Measurements from ENCODE around the gene FOXN3.
A peak's percentile ranks its signal among the peaks of the same experiment; 100 is the strongest.
"Not testable (repeated sequence)": the region's sequence is repeated elsewhere in the genome, so short reads cannot be mapped to it uniquely, and the experiment has no call there.

FOXN3 gene

DNA sequence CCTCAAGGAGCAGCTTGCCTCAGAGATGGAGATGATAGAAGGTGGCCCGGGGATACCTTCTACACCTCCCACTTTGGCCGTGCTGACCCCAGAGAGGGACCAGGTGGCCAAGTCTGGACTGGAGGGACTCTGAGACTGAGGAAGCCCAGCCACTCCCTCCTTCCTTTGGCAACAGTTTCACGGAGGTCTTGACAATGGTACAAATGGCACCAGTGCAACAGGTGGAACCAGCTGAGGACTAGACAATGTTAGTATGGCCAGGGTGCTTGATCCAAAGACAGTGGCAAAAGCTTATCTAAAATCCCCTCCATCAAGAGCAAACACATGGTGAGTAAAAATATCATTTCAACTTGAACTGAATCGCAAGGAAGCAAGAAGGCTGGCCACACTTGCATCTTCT, 117.4 kb downstream of the FOXN3 start:
- DNase-seq, result no peak

DNA sequence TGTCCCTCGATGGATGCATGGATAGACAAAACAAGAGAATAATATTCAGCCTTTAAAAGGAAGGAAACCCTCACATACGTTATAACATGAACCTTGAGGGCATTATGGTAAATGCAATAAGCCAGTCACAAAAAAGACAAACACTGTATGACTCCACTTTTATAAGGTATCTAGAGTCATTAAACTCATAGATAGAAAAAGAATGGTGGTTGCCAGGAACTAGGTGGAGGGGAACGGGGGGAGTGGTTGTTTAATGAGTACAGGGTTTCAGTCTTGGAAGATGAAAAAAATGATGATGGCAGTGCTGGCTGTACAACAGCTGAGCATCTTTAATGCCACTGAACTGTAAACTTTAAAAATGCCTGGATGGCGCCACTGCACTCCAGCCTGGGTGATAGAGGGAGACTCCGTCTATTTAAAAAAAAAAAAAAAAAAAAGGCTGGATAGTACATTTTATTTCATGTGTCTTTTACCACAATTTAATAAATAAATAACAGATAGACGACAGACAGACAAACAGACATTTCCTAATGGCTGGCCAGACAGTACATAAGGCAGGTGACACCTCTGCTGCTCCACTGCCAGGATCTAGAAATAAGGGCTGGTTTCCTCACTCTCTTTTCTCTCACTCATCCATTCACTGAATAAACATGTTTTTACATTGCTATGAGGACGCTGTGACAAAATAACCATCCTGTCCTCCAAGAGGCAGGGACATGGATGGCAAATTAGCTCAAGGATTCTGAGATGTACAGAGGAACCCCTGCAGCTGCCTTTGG, 118.8 kb downstream of the FOXN3 start:
- no peak for DNase-seq

DNA sequence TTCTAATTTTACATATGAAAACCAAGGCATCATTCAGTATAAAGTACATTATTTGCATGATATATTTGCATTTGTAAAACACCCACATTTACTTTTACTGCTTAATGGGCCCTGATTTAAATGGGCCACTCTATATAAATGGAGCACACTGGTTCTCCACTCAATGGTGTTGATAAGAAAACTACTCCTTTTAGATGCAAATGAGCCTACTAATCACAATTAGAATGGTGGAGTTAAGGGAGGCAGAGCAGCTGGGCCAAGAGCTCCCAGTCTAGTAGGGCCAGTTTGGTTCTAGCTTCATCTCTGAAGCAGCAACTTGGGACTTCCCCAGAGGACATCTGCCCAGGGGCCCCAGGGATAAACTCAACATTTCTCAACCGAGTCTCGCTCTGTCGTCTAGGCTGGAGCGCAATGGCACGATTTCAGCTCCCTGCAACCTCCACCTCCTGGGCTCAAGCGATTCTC, 120.7 kb downstream of the FOXN3 start:
- no peak for DNase-seq

DNA sequence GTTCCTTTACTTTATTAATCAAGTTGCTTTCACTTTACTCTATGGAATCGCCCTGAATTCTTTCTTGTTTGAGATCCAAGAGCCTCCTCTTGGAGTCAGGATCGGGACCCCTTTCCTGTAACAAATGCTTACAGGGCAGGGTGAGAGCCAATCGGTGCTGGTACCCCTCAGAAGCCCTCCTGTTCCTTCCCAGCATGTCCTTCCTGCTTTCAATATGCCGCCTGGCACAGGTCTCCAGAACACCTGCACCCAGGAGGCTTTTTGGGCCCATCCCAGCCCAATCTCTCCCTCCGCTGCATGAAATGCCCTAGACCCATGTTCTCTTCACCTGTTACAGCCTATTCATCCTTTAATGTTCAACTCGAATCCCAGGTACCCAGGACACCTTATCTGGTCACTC, 122.2 kb downstream of the FOXN3 start:
- DNase-seq, result no peak

DNA sequence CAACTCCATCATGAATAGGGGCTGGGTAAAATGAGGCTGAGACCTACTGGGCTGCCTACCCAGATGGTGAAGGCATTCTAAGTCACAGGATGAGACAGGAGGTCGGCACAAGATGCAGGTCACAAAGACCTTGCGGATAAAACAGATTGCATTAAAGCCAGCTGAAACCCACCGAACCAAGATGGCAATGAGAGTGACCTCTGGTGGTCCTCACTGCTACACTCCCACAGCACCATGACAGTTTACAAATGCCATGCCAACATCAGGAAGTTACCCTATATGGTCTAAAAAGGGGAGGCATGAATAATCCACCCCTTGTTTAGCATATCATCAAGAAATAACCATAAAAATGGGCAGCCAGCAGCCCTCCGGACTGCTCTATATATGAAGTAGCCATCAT, 122.6 kb downstream of the FOXN3 start:
- DNase-seq, result not testable (repeated sequence)

DNA sequence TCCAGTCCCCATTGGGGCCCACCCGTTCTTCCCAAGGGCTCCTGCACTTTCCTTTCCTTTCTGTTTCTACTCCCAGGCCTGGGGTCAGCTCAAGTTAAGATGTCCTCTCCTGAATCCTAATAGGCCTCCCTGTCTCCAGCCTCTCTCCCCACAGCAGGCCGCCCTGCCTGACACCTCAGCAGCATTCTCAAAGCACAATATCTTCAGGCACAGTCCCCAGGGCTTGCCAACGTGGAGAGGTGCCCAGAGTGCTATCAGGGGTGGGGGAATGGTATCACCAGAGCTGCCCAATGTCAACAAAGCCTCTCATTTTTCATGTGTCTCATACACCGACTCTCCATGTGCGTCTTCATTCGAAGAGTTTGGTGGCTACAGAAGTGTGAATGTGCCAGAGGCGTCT, 123.0 kb downstream of the FOXN3 start:
- no peak for DNase-seq

DNA sequence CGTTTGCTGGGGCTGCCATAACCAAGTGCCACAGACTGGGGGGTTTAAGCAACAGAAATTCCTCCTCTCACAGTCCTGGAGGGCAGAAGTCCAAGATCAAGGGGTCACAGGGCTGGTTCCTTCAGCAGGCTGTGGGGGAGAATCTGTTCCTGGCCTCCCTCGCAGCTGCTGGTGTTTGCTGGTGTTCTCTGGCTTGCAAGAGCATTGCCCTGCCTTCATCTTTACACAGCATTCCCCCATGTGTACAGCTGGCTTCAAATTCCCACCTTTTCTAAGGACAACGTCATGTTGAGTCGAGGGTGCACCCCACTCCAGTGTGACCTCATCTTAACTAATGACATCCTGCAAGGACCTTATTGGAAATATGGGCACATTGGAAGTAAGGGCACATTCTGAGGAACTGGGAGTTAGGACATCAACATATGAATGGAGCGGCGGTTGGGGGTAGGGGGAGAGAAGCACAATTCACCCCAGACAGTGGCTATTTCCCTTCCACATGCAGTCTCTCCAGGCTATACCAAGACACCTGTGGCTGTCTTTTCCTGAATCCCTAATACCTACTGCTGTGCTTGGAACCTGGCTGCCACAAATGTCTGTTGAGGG, 123.6 kb downstream of the FOXN3 start:
- DNase-seq, result no peak

DNA sequence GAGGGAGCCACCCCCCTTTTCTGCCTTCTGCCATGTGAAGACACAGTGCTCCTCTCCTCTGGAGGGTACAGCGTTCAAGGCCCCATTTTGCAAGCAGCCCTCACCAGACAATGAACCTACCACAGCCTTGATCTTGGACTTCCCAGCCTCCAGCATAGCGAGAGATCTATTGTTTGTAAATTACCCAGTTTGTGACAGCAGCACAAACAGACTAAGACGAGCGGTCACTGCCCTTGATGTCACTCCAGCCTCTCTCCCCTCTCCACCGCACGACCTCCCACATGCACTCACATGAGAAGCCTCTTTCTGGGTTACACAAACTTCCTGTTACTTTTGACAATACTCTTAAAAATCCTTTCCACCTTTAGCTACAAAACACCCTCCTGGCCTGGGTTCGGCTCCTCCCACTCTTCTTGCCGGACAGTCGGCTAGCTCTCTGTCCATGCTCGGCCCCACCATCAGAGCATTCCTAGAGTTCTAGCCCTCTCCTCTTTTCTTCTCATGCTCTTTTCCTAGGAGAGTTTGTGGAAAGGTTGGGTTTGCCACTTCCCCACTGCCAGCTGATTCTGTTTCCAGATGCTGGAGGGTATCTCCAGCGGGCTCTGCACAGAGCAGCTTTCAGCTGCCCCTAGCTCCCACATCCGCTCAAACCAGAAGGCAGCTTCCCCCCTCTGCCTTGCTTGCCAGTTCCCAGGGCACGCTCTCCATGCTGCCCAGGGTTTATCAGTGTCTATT, 124.3 kb downstream of the FOXN3 start:
- no peak for DNase-seq

DNA sequence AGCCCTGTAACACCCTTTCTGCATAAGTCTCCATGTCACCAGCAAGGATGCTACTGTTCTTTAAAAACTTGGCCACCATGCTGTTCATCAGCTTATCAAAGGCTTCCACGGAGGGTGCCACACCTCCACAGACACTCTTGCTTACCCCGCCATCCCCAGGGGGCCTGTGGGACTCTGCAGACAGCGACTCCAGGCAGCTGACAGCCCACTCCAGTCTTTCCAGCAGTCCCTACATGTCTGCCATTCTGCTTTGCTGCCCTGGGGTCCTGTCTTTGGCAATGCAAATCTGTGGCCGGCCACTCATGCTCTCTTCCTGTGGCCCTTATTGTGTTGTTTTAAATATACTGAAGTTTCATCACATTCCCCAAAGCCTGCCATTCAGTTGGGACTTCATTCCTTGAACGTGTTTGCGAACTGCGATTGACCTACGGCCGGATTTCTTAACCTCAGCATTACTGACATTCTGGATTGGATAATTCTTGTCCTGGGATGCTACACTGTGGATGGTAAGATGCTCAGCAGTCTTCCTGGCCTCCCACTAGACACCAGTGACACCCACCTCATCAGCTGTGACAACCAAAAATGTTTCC, 125.6 kb downstream of the FOXN3 start:
- DNase-seq, result no peak

DNA sequence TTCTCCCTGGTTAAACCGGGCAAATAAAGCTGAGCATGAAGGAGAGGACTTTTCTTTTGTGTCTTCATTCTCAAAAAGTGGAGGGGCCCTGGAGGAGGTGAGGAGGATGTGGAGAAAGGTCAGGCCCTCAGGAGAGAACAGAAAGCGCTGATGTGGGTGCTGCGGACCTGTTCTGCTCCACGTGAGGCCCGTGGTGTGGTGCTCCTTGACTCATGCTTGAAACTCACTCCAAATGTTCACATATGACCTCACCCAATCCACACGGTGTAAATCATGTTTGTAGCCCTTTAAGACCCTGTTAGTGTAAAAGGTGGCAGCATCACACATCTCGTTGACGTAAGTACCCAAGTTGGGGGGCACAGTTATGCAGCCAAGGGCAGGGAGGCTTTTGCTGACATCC, 126.2 kb downstream of the FOXN3 start:
- DNase-seq, result no peak

DNA sequence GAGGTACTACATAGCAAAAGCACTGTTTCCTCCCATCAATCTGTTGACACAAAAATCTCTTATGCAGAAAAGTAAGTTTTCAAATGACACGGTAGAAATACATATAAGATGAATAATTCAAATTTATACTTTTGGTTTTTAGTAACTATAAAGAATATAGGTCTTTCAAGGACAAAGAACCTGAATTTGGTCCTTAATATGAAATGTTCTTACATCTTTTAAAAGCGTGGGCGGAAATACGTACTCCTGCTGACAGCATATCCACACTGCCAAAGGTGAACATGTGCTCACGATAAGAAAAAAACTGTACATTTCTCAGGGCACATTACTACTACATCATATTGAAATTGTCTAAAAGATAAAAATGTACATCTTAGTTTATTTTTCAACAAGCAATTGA, 127.6 kb downstream of the FOXN3 start:
- no peak for DNase-seq

DNA sequence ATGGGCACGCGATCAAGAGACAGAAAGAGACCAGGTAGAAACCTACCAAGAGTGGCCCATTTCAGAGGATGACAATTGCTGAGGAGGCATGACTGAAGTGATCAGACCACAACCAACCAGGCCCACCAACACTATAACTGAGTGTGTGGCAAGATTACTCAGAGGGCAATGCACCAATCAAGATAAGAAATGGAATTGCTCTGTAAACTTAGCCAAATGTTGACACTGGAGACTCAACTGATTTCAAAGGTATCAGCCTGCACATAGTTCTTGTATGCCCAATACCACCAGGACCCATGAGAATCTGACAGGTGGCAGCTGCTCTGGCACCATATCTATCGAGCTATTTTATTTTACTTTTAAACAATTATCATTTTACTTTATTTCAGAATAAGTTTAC, 128.9 kb downstream of the FOXN3 start:
- no peak for DNase-seq

DNA sequence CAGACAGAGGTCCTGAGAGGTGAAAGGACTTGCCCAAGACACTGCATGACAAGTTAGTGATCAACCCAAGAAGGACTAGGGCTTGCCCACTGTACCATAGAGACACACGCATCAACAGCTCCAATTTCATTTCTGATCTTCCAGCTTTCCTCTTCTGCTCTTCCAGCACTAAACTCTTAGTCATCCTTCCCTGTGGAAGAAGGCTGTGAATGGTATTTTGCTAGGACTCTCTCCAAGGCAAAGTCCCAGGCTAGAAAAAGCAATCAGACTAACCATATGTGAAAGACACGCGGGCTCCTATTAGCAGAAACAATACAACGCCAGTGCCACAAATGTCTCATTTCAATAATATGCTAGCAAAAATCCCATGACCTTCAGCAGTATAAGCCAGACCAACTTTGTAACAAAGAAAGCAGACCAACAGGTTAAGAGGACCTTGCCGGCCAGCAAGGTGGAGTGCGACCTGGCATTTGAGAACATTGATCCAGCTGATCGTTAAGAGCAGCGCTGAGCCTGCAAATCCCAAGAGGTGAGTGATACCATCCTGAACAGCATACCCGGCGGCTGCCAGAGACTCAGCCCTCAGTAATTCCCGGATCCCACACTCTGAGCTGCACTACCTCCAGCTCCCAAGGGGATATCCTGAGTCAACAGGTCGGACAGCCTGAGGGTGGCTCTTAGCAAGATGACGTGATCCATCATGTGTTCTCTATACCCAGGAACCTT, 132.5 kb downstream of the FOXN3 start:
- DNase-seq, result no peak

DNA sequence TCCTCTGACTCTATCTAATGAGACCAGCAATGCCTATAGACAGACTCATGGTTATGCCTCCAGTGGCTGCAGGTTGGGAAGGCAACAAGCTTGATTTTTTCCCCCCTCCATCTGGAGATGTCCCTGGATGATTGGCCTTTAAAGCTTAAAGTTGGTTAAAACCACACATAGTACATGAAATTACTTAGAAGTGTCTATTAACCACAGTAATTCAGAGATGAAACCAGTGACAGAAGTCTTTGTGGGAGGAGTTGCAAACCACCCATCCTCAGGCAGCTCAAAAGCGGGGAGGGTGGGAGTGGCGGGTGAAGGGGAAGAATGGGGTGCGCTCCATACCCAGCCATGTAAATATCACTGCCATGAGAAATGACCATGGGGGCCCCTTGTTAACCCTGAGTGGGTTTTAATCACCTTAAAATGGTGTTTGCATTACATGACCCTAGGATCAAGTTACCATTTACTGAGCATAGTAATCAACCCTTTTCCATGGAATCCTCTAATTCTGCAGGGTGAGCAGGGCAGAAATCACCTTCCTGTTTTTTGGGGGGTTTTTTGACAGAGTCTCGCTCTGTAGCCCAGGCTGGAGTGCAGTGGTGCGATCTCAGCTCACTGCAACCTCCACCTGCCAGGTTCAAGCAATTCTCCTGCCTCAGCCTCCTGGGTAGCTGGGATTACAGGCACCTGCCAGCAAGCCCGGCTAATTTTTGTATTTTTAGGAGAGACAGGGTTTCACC, 133.5 kb downstream of the FOXN3 start:
- peak; percentile 20 for DNase-seq

DNA sequence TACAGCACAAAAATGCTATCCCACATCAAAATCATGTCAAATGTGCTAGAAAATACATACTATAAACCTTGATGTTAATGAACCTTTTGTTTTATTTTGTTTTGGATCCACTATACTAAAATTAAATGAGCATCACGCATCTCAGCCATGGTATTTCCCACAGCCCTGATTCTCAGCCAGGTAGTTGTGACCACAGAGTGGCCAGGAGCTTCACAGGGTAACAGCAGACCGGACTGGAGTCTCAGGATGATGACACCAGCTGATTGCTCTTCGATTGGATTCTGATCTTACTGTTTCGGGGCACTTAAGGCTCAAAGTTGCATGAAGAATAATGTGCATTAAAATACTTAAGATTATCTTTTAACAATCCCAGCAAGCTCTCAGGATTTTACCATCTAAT, 134.8 kb downstream of the FOXN3 start:
- no peak for DNase-seq

DNA sequence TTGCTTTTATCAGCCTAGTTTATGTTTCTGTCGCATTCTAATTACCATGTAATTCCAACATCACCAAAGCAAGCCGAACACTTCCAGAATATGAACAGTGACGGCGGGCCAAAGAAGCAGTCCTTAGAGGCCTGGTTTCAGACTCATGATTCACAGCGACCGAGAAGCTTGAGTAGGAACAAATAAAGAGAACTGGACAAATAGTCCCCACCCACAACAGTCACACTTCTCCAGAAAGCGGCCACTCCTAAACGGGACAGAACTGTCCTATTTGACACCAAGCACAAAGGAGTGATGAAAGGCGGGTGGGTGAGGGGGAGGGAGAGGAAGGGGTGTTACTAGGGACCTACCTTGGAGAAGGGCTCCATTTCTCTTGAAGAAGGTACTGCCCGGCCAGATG, 136.4 kb downstream of the FOXN3 start:
- no peak for DNase-seq

DNA sequence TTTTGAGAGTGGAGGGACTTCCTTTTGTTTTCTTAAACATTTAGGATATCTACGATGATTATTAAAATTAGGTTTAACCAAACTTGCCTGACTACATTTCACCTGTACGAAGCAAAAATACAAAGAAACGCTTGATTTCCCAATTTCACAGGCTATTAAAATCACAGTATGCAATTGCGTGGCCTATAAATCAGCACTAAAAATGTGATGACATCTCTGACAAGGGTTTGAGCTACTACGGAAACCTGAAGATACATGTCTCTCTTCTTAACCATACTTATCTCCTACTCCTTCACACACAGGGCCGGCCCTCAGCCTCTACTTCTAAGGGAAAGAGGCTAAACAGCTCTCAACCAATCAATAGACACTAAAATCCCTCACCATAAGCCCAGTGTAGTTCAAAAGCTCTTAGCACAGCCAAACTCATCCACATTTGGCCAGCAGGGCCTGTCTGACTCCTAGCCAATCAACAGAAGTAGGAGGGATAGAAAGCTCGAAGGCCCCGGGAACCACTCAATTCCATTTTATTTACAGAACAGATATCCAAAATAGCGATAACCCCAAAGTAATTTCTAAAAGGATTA, 137.3 kb downstream of the FOXN3 start:
- DNase-seq, result no peak

DNA sequence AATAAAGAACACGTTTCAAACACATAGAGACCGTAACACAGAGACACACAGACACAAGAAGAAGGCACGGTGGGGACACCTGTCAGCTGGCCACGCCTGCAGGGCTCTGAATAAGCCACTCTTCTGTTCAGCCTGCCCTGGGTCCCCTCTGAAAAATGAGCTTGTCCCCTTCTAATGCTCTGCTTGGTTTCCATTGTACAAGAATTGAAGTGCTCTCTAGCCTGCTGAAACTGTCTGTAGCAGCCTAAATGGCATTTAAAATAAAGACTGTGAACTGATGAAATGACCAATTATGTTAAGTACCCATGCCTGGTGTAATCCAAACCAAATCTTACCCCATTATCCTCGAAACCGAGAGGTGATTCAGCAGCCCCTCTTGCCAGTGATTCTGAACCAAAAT, 139.8 kb downstream of the FOXN3 start:
- peak; percentile 9 for DNase-seq

DNA sequence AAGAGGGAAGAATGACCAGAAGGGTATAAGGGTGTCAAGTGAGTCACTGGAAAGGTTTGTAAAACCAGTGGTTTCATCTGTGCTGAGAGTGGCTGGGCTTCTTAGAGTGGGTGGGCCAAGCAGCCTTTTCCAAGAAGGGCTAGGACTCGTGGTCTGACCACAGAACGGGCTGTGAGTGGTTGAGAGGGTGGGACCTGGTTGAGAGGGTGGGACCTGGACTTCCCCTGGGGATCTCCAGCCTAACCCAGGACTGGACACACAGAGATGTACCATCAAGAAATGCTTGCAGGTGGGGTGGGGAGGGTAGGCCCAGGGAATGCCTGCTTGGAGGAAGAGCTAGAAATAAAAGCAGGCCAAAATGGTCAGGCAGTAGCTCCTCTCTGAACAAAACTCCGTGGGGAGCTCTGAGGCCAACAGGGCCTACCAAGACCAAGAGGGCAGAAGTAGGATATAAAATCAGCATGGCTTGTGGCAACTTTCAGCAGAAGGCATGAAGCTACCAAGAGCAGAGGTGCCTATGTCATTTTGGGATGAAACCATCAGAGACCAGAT, 140.5 kb downstream of the FOXN3 start:
- DNase-seq, result peak; percentile 86

DNA sequence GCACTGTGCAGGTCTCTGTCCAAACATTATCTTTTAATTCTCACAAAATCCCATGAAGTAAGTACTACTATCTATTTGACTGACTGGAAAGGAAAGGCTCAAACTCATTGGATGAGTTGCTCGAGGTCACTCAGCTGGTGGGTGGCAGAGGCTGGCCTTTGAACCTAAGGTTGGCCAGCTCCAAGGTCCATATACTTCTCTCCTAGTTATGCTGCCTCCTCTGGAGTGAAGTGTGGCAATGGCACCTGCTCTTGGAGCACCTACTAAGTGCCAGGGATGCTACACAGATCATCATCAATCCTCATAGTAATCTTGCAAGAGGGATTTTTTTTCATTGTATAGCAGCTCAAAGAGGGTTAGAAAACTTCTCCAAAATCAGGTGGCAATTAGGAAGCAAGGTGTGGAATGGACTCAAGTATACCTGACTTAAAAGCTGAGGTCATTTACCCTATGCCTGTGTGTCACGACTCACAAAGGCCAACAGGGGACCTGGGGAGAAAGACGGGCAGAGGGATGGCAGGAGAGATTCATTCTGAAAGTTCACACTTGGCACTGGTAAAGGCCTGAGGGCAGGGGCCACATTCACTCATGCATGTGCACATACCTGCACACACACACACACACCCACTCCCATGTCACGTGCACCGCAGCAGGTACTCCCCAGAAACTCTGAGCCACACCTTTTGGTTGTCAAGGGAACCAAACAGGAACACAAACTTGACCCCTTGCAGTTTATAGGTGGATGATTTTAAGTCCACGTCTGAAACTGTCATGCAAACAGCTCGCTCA, 146.4 kb downstream of the FOXN3 start:
- no peak for DNase-seq

DNA sequence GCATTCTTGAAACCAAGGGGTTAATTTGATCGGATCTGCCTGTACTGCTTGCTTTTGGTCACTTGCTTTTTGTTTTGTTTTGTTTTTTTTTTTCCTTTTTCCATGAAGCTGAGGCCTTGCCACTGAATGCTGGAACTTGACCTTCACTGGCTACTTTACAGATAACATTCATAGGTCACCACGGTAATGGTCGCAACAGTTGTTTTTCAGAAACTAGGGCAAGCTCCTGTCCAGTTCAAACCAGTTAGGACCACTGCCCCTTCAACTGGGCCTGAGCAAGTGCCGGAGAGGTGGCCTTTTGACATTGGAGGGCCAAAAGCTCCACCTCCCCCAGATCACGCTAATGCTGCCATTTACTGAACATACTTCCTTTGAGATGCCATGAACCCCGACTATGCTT, 147.6 kb downstream of the FOXN3 start:
- no peak for DNase-seq

Data from NK-92 treated with Interleukin-12 subunit alpha and Interleukin-12 subunit beta, amount 100 ng/mL, for 24 hours (cell line).